Tongue (tissue), 2 donors: ENCODE measurements around the gene ATP13A1. TPM values are rescaled to one million over a fixed set of nuclear protein-coding genes. Genes with fewer than 3 reads are reported as not detected.
A peak's percentile ranks its signal among the peaks of the same experiment; 100 is the strongest.

Experiments
- DNase-seq: peaks from one replicate; pipeline ENCODE4 v3.0.0-alpha.2; 2015
- total RNA-seq: library from RNA; depleted of rRNA; stranded (reverse); fragments of >200 nt; gene quantifications from one replicate; pipeline ENCODE4 v1.2.3, GENCODE V29; 2014

Gene ATP13A1
- total RNA-seq, 1 donor from 2014 or later: 172 TPM

GRCh38 chr19:19643158-19644053 is 20.1 kb downstream of the ATP13A1 start, which contains the start of gene GMIP:
TSS of gene GMIP (minus strand) at chr19:19643657. CDS start at chr19:19643529, 128 bp downstream.
- peak; percentile 83 for DNase-seq

GRCh38 chr19:19642506-19643157 is 20.8 kb downstream of the ATP13A1 start:
- DNase-seq: no peak

DNA sequence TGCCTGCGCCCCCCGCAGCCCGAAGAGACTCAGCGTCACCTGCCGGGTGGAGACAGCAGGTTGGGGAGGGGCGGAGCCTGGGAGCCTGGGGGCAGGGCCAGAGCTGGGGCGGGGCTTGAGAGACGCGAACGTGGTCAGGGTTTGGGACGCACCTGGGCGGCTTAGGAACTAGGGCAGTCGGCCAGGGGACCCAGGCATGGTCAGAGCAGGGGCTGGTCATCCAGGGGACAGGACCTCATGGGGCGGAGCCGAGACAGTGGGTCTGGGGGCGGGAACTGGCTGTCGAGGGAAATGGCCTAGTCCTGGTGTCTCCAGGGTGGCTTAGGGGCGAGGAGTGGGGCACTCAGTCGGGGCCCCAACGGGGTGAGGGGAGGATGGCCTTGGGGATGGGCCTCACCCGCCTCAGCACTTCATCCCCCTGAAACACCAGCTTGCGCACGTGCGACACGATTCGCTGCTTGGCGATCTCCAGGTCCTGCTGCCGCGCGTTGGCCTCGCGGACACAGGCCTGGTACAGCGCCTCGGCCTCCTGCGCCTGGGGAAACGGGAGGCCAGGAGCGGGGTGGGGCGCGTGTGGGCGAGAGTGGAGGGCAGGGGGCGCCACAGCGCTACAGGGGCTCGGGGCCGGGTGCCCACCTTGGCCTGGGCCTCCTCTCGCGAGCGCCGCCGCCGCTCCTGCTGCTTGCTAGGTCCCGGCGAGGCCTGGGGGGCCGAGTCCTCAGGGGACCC is 25.8 kb downstream of the ATP13A1 start:
- DNase-seq: no peak

DNA sequence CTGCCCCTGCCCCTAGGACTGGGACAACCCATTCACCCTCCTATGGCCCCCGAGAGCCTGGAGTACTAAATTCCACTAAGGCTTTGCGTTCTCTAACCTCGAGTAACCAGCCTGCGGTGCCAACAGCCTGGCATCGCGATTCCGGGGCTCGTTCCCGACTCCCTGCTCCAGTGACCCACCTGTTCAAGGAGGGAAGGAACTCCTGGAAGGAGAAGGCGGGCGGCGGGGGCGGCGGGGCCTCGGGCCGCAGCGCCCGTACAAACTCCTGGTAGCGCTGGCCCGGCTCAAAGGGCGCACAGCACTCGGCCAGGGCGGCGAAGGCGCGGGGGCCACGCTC is 26.3 kb downstream of the ATP13A1 start:
- DNase-seq: no peak

DNA sequence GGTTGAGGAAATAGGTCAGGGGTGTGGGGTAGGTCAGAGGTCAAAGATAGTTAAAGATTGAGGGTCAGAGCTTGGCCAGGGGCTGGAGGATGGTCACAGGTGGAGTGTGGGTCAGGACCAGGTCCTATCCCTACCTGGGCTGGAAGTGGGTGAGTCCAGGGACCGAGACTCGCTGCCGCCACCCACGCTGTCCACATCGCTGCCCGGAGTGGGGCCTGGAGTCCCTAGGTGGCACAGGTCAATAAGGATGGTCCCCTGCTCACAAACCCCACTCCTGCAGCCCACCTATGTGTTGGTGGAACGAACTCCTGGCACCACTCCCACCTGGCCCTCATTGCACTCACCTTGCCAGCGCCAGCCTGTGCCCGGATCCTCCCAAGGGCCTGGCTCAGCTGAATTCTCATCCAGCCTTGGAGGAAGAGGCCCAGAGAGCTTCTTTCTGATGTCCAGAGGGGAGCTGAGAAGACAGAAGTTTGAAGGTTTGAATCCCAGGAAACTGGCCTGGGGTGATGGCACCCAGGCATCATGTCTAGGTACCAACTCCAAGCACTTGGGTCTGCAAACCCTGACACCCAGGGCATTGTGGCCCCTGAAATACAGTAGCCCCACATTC is 26.8 kb downstream of the ATP13A1 start:
- no peak for DNase-seq

GRCh38 chr19:19635313-19635702 is 28.2 kb downstream of the ATP13A1 start:
- DNase-seq: no peak

GRCh38 chr19:19634516-19635312 is 28.8 kb downstream of the ATP13A1 start:
- DNase-seq: no peak

DNA sequence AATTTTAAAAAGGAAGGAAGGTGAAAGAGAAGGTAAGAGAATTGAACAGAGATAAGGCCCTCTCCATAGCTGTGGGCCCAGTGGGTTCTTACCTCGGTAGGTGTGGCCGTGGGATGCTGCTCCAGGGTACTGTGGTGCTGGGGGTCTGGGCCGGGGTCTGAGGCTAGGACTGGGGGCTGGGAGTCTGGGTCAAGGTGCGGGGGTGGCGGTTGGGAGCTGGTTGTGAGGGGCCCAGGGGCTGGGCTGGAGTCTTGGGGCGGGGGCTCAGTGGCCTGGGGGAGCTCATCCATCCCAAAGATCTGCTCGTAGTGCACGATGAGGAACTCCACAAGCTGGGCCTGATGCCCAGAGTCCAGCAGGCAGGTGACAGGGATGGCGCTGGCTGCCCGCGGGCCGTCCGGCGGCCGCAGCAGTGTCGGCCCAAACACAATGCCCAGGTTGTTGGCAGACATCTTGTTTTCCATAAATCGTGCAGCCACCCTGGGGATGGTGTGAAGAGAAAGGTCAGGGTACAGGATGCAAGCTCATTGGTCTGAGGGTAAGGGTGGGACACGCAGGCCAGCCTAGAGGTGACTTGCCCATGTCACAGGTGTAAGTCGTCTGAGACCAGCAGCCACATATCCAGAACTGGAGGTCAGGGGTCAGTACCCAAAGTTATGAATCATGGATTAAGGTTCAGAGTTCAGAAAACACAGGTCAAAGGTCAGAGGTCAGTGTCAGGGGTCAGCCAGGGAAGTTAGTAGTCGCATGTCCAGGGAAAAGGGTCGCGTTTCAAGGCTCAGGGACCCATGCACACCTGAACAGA is 29.6 kb downstream of the ATP13A1 start:
- DNase-seq: no peak

GRCh38 chr19:19632661-19633060 is 30.8 kb downstream of the ATP13A1 start:
- DNase-seq: no peak

DNA sequence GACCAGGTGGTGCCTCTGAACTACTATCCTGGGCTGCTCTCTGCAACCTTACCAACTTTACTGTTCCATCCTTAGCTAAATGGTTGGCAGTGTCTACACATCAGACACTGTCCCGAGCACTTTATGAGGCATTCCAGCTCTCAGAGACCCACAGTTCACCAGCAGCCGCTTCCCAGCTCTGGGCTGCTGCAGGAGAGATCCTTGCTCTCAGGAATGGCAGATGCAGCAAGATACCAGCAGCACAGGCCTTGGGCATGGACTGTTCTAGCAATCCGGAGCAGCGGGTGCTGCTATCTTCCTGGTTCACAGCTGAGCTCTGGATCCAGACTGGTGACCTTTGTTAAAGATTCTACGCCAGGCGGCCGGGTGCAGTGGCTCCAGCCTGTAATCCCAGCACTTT is 32.1 kb downstream of the ATP13A1 start:
- no peak for DNase-seq

DNA sequence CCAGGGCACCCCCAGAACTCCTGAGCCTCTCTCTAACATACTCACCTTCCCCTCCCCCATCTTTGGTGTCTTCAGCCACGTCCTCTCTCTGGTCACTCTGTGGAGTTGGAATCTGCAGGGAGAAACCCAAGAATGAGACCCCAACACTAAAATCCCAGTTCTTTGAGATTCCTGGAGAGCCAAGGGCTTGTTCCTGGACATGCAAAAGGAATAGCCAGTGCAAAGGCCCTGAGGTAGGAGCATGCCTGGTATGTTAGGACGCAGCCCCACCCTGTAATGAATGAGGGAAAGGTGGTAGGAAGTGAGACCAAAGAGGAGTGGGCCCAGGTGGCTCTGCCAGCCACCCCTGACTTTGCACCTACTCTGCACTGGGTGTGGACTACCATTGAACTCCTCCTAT is 33.0 kb downstream of the ATP13A1 start:
- DNase-seq: no peak

GRCh38 chr19:19630062-19630414 is 33.4 kb downstream of the ATP13A1 start:
- no peak for DNase-seq

GRCh38 chr19:19628501-19629134 is 34.9 kb downstream of the ATP13A1 start:
- peak; percentile 82 for DNase-seq

- peak; percentile 67 for DNase-seq
Observed at GRCh38 chr19:19627621-19628500, 35.6 kb downstream of the ATP13A1 start, which contains the start of gene LPAR2. TSS of gene LPAR2 (minus strand) at chr19:19628220. CDS start at chr19:19627275, 945 bp downstream.

DNA sequence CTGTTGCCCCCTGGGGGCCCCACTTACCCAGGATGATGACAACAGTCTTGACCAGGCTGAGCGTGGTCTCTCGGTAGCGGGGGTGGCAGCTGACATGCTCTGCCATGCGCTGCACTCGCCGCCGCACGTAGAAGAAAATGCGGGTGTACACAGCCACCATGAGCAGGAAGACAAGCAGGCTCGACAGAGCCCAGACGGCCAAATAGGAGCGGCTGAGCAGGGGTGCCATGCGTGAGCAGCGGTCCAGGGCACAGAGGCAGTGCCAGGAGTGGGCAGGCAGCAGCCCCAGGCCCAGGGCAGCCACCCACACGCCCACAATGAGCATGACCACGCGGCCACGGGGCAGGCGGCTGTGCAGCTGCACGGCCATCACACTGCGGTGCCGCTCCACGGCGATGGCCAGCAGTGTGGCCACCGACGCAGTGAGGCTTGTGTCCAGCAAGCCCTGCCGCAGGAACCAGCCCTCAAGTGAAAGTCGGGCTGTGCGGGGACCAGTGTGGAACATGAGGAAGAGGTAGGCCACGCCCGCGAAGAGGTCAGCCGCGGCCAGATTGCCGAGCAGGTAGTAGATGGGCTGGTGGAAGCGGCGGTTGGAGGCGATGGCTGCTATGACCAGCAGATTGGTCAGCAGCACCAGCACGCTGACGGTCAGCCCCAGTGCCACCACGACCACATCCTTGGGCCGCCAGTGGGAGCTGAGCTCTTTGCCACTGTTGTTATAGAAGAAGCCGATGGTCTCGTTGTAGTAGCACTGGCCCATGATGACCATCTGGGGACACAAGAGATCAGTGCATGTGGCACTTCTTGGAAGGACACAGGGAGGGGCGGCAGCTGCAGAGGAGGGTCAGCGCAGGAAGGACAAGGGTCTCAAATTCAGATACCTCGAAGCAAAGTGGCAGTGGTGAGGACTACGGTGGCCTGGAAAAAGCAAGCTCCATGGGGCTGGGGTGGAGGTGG is 36.7 kb downstream of the ATP13A1 start:
- no peak for DNase-seq

- no peak for DNase-seq
Observed at GRCh38 chr19:19624032-19624570, 39.4 kb downstream of the ATP13A1 start.

DNA sequence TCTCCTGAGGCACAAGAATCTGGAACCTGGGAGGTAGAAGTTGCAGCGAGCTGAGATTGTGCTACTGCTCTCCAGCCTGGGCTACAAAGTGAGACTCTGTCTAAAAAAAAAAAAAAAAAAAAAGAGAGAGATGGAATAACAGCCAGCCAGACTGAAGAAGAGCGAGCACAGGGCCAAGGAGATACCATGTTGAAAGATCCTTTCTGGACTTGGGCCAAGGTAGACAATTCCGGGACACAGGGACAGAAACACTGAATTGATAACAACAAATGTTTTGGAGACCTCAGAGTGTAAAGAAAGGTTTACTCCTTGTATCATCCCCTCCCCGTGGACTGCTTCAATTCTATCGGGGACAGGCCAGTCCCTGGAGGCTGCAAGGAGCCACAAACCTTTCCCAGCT is 40.1 kb downstream of the ATP13A1 start:
- no peak for DNase-seq

DNA sequence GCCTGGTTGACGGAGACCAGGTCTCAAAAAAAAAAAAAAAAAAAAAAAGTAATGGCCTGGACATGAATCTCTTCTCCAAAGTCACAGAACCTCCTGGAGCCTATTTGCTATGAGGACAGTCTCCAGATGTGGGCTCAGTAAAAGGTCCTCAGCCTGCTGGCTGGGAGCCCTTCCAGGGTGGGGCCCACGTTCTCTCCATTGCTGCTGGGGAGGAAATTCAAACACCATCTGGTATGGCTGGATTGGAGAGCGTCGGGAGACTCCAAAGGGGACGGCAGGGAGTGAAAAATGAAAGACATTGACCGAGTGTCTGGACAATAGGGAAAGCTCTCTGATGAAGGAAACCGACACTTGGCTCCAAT is 43.6 kb downstream of the ATP13A1 start:
- DNase-seq: no peak
